Stomach smooth muscle (tissue), 2 donors: Measurements from ENCODE around the gene CLCNKB.
A peak's percentile ranks its signal among the peaks of the same experiment; 100 is the strongest.
"Not testable (repeated sequence)": the region's sequence is repeated elsewhere in the genome, so short reads cannot be mapped to it uniquely, and the experiment has no call there.

Experiments
- H3K27ac ChIP-seq: one replicate; pipeline ENCODE4 v1.7.0; 2013; ENCODE audit warnings: mild to moderate bottlenecking, low read length, inconsistent platforms
- H3K27me3 ChIP-seq, 2 donors: one replicate each; pipeline ENCODE4 v1.7.0; 2013; ENCODE audit warnings: low read length in 2 of 2; ENCODE audit not compliant: insufficient read depth in 2 of 2, control insufficient read depth in 1 of 2
- H3K36me3 ChIP-seq, 2 donors: one replicate each; pipeline ENCODE4 v1.7.0; 2013; ENCODE audit warnings: low read length in 2 of 2; ENCODE audit not compliant: control insufficient read depth in 2 of 2, insufficient read depth in 2 of 2
- H3K4me1 ChIP-seq: one replicate; pipeline ENCODE4 v1.7.0; 2013; ENCODE audit warnings: low read length; ENCODE audit not compliant: control insufficient read depth, insufficient read depth
- H3K4me3 ChIP-seq, 2 donors: one replicate each; pipeline ENCODE4 v1.7.0; 2013; ENCODE audit warnings: low read length in 2 of 2
- H3K9ac ChIP-seq, 2 donors: one replicate each; pipeline ENCODE4 v1.7.0; 2013; ENCODE audit warnings: low read length in 2 of 2, mild to moderate bottlenecking in 1 of 2
- H3K9me3 ChIP-seq, 2 donors: one replicate each; pipeline ENCODE4 v1.7.0; 2013; ENCODE audit warnings: low read length in 2 of 2; ENCODE audit not compliant: control insufficient read depth in 2 of 2
- donor health status: healthy.
- donor health status: Pancreatic carcinoma.

Gene CLCNKB

GRCh38 chr1:16015960-16016901 is 27.4 kb upstream of the CLCNKB start:
- peaks cover 0 to 2% of the 10 kb centered on the region in 2 donors for H3K36me3 ChIP-seq
- H3K9me3 ChIP-seq: no peaks in the 10 kb centered on the region
- H3K27me3 ChIP-seq: no peaks in the 10 kb centered on the region
- H3K4me3 ChIP-seq: peak overlapping the region; percentile 83 to 84
- H3K9ac ChIP-seq: peak overlapping the region; percentile 93 to 95
- peak overlapping the region; percentile 98 for H3K27ac ChIP-seq
- peaks cover 89% of the 10 kb centered on the region for H3K4me1 ChIP-seq

- H3K4me1 ChIP-seq: peaks cover 94% of the 10 kb centered on the region
- peak overlapping the region; percentile 83 to 84 for H3K4me3 ChIP-seq
- peak overlapping the region; percentile 98 for H3K27ac ChIP-seq
- H3K27me3 ChIP-seq: no peaks in the 10 kb centered on the region
- H3K9me3 ChIP-seq: no peaks in the 10 kb centered on the region
- peak overlapping the region; percentile 93 to 95 for H3K9ac ChIP-seq
- peaks cover 0 to 2% of the 10 kb centered on the region in 2 donors for H3K36me3 ChIP-seq
Measured at GRCh38 chr1:16017076-16017460, 26.5 kb upstream of the CLCNKB start.

- Histone ChIP-seq H3K27ac (peak within 1 kb of the TSS; percentile 98), H3K9ac (peak within 1 kb of the TSS; percentile 93 to 95), H3K27me3 (no peaks in the 10 kb centered on the region), H3K36me3 (peaks cover 0 to 2% of the 10 kb centered on the region in 2 donors), H3K9me3 (no peaks in the 10 kb centered on the region), H3K4me1 (peaks cover 92% of the 10 kb centered on the region), H3K4me3 (peak within 1 kb of the TSS; percentile 83 to 84)
Measured at GRCh38 chr1:16017461-16018303, 25.9 kb upstream of the CLCNKB start, which contains the start of gene HSPB7. Gene HSPB7 (minus strand): TSS chr1:16018043. CDS start chr1:16017963, 80 bp downstream.

DNA sequence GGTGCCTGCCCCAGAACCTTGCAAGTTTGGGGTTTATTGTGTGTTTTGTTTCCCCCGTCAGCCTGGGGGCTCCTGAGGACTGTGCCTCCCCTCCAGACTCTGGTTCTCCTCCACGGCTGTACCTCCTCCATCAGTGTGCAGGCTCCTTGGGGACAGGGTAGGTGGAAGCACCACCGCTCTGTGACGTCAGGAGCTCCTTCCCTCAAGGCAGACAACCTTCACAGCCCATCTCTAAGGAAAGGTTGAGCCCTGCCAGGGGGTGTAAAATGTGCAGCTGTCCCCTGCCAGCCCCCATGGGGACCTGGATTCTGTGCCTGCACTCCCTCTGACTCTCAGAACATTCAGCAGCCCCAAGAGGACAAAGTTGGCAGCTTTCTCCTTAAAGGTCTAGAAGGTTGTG is 25.3 kb upstream of the CLCNKB start:
- Histone ChIP-seq H3K27ac (peak overlapping the region; percentile 98), H3K9ac (peak overlapping the region; percentile 85 to 95), H3K9me3 (no peaks in the 10 kb centered on the region), H3K36me3 (peaks cover 0 to 2% of the 10 kb centered on the region in 2 donors), H3K27me3 (no peaks in the 10 kb centered on the region), H3K4me1 (peaks cover 87% of the 10 kb centered on the region), H3K4me3 (peak overlapping the region; percentile 50 to 84)

DNA sequence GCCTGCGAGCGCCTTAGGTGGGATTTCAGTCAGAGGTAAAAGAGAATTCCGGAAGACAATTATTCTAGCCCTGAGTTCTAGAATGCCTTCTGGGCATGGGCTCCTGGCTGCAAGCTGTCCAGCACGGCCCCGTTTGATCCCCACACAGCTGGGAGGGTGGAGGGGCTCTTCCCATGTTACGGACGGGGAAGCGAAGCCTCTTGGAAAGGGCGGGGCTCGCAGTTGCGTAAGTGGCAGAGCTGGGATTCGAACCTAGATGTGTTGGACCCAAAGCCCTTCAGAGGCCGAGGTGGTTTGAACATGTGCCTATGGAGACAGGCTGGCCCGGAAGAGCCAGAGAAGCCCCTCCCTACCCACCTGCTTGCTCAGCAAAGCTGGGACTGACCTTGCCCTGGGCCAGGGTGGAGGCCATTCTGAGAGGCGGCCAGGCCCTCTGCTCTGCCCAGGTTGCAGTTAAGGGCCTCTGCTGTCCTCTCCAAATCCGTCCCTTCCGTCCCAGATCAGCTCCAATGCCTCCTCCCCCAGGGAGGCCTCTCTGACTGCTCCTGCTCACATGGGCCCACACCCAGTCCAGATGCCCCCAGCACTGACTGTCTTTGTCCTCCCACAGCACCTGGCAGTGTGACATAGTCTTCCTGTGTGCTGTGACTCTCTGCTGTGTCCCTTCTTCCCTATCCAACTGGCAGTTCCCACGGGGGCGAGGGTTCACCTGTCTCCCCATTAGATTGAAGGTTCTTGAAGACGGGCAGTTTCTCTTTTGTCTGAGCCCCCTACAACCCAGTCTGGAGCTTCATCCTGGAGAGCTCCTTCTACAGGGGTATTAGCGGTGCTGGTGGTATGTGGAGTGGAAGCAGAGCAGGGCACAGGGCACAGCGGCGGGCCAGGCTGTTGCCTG is 24.6 kb upstream of the CLCNKB start:
- Histone ChIP-seq H3K9me3 (no peaks in the 10 kb centered on the region), H3K36me3 (peaks cover 0 to 2% of the 10 kb centered on the region in 2 donors), H3K27ac (peak overlapping the region; percentile 98), H3K9ac (peak overlapping the region; percentile 85 to 95), H3K4me3 (peak overlapping the region in 1 of 2 donors; percentile 84), H3K27me3 (no peaks in the 10 kb centered on the region), H3K4me1 (peaks cover 82% of the 10 kb centered on the region)

DNA sequence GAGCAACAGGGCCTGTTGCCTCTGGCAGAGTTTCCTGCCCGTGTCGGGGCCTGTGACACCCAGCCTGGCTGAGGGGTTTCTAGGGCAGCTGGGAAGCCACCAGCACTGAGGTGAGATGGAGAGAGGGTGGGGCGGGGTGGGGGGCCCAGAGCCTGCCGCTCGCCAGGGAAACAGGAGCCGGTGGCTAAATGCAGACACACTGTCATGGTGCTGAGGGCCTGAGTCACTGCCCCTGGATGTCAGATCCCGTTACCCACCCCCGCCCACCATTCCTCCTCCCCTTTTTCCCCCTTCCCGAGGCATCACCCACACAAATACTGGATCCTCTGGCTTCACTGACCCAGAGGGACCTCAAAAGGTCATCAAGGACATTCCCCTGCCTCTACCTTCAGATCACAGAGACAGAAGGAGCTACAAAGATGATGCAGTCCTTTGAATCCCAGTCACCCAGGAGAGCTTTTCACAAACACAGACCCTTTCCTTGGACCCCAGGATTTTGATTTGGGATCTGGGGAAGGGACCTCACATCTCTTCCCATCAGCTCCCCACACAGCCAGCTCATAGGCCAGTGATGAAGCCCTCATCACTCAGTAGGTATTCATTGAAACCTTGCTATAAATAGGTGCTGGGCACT is 23.8 kb upstream of the CLCNKB start:
- Histone ChIP-seq H3K4me3 (peak overlapping the region in 1 of 2 donors; percentile 15), H3K36me3 (peaks cover 0 to 2% of the 10 kb centered on the region in 2 donors), H3K9ac (peak overlapping the region; percentile 85 to 95), H3K27me3 (no peaks in the 10 kb centered on the region), H3K4me1 (peaks cover 75% of the 10 kb centered on the region), H3K27ac (peak overlapping the region; percentile 98), H3K9me3 (no peaks in the 10 kb centered on the region)

DNA sequence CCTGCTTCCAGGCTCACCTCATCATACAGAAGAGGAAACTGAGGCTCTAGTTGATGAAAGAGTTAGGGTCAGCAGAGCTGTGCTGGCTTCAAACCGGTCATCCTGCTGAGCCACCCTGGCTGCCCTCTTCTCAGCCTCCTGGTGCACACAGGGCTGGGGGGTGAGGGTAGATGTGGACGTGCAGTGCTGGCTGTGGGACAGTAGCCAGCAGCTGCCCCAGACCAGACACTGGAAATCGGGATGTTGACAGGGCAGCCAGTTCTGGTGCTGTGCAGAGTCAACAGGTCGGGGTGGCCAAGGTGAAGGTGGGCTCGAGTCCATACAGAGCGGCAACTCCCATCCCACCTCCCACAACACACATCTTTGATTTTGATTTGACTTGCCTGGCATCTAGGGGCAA is 23.3 kb upstream of the CLCNKB start:
- no peaks in the 10 kb centered on the region for H3K9me3 ChIP-seq
- peaks cover 69% of the 10 kb centered on the region for H3K4me1 ChIP-seq
- H3K27me3 ChIP-seq: no peaks in the 10 kb centered on the region
- peak overlapping the region; percentile 73 to 95 for H3K9ac ChIP-seq
- H3K4me3 ChIP-seq: no peak overlapping the region
- peak overlapping the region; percentile 98 for H3K27ac ChIP-seq
- H3K36me3 ChIP-seq: no peaks in the 10 kb centered on the region

DNA sequence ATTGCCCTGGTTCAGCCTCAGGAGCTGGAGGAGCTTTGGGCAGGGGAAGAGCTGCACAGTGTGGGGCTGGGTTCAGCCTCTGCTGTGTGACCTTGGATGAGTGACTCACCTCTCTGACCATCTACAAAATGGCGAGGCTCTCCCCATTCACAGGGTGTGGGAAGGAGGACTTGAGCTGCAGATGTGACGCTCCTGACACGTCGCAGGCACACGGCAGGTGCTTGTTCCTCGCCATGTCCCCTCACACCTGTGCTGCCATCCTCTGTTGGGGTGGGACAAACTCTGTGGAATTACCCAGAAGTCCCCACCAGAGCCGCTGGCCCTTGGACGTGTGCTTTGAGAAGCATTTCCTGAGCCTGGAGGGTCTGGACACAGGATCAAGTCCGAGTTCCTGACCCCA is 22.7 kb upstream of the CLCNKB start:
- H3K9me3 ChIP-seq, H3K4me3 ChIP-seq, H3K27me3 ChIP-seq, H3K36me3 ChIP-seq: not testable (repeated sequence)
- Histone ChIP-seq H3K9ac (peak overlapping the region in 1 of 2 donors; percentile 95), H3K27ac (peak overlapping the region; percentile 98), H3K4me1 (peaks cover 64% of the 10 kb centered on the region)

GRCh38 chr1:16021681-16022080 is 21.9 kb upstream of the CLCNKB start, which contains the start of gene CLCNKA:
Gene CLCNKA (plus strand): TSS chr1:16022036. CDS start chr1:16022620, 584 bp downstream.
- H3K27ac ChIP-seq: peak within 1 kb of the TSS; percentile 60
- no peaks in the 10 kb centered on the region for H3K36me3 ChIP-seq
- H3K4me3 ChIP-seq: no peak within 1 kb of the TSS
- no peaks in the 10 kb centered on the region for H3K9me3 ChIP-seq
- no peak within 1 kb of the TSS for H3K9ac ChIP-seq
- no peaks in the 10 kb centered on the region for H3K27me3 ChIP-seq
- peaks cover 56% of the 10 kb centered on the region for H3K4me1 ChIP-seq
